DMS79 treated with DMSO at 0.1 percent for 48 hours (cell line): ENCODE data around the gene PCDHGA12.

ENCODE experiments used
- DNase-seq: peaks from one replicate; lab custom pipeline; 2025; lab: John Stamatoyannopoulos, UW

PCDHGA12 gene

DNA sequence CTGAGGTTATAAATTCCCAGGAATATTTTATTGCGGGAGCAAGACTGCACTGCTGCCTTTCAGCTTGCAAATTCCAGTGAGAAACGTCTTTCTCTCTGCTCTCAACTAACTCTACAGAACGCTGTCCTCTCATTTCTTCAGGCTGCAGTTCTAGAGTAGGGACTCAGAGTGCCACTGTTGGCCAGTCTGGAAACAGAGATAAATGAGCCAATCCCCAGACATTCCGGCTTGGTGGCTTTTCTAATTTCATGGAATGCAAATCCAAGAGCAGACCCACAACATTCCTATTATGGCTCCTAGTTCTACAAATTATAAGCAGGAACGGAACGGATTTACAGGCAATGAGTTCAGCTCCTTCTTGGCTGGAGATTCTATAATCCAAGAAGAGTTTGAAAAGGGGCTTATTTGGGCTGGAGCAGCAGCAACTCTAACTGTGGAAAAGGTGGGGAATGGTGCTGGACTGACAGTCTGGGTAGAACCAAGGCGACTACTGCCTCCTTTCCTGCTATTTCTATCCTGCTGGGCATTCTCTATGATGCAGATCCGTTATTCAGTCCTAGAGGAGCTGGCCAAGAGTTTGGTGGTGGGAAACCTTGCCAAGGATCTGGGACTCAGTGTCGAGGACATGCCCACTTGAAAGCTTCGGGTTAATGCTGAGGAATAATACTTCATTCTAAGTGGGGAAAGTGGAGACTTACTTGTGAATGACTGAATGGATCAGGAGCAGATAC lies 9.3 kb downstream of the PCDHGA12 start:
- no peak for DNase-seq

DNA sequence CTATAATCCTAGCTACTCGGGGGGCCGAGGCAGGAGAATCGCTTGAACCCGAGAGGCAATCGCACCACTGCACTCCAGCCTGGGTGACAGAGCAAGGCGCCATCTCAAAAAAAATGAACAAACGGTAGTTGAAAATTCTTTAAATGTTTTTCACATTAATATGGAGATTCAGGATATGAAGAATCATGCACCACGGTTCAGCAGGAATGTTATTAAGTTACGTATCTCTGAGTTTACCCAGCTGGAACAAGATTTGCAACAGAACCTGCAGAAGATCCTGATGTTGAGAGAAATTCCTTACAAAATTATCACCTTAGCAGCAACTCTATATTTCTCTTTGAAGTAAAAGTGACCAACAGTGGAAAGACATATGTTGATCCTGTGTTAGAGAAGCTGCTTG lies 10.0 kb downstream of the PCDHGA12 start:
- no peak for DNase-seq

DNA sequence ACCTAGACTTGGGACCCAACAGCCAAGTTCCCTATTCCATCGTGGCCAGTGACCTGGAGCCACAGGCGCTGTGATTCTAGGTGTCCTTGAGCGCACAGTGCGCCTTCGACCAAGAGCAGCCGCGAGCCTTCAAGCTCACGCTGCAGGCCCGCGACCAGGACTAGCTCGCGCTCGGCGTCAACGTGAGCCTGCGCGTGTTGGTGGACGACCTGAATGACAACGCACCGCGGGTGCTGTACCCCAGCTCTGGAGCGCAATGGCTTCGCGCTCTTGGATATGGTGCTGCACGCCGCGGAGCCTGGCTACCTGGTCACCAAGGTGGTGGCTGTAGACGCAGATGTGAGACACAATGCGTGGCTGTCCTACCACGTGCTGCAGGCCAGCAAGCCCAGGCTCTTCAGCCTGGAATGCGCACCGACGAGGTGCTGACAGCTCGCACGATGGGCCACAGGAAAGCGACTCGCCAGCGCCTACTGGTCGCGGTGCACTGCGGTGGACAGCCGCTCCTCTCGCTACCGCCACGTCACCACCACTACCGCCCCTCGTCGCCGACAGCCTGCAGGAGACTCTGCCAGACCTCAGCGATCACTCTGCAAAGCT lies 11.4 kb downstream of the PCDHGA12 start:
- no peak for DNase-seq

DNA sequence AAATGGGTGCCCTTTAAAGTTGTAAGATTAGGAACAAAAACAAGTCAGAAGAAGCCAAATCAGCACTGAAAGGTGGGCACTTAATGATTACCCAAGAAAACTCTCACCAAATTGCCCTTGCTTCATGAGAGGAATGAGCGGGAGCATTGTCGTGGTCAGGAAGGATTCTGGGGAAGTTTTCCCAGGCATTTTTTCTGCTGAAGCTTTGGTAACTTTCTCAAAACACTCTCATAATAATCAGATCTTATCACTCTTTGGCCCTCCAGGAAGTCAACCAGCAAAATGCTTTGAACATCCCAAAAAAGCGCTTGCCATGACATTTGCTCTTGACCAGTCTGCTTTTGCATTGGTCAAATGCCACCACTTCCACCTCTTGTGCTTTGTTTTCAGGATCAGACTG lies 35.0 kb downstream of the PCDHGA12 start:
- no peak for DNase-seq

DNA sequence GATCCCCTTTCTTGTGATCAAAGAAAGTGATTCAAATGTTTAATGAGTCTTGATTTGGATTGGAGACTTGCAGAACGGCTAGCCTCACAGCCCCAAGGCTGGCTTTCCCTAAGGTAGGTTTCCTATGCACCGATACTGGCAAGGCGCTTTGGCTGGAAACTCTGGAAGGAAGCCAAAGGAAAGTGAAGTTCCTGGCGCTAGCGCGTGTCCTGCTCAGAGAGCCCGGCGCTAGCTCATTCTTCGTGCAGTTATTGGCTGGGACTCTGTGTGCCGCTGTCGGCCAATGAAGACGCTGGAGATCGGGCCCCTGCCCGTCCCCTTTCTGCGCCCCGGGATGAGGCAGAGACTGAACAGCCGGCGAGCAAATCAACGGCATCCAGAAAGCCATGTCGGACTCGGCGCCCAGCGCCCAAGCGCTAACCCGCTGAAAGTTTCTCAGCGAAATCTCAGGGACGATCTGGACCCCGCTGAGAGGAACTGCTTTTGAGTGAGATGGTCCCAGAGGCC lies 45.4 kb downstream of the PCDHGA12 start, which contains the start of gene PCDHGC3:
Gene PCDHGC3 (plus strand): TSS at position 342 of the 507 bp plus-strand sequence. CDS start 151 bp downstream, at position 493.
- peak; percentile 76 for DNase-seq

DNA sequence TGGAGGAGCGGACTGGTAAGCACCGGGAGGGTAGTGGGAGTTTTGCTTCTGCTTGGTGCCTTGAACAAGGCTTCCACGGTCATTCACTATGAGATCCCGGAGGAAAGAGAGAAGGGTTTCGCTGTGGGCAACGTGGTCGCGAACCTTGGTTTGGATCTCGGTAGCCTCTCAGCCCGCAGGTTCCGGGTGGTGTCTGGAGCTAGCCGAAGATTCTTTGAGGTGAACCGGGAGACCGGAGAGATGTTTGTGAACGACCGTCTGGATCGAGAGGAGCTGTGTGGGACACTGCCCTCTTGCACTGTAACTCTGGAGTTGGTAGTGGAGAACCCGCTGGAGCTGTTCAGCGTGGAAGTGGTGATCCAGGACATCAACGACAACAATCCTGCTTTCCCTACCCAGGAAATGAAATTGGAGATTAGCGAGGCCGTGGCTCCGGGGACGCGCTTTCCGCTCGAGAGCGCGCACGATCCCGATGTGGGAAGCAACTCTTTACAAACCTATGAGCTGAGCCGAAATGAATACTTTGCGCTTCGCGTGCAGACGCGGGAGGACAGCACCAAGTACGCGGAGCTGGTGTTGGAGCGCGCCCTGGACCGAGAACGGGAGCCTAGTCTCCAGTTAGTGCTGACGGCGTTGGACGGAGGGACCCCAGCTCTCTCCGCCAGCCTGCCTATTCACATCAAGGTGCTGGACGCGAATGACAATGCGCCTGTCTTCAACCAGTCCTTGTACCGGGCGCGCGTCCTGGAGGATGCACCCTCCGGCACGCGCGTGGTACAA lies 46.0 kb downstream of the PCDHGA12 start:
- peak; percentile 20 for DNase-seq

DNA sequence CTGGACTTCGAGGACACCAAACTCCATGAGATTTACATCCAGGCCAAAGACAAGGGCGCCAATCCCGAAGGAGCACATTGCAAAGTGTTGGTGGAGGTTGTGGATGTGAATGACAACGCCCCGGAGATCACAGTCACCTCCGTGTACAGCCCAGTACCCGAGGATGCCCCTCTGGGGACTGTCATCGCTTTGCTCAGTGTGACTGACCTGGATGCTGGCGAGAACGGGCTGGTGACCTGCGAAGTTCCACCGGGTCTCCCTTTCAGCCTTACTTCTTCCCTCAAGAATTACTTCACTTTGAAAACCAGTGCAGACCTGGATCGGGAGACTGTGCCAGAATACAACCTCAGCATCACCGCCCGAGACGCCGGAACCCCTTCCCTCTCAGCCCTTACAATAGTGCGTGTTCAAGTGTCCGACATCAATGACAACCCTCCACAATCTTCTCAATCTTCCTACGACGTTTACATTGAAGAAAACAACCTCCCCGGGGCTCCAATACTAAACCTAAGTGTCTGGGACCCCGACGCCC lies 46.8 kb downstream of the PCDHGA12 start:
- DNase-seq: no peak

DNA sequence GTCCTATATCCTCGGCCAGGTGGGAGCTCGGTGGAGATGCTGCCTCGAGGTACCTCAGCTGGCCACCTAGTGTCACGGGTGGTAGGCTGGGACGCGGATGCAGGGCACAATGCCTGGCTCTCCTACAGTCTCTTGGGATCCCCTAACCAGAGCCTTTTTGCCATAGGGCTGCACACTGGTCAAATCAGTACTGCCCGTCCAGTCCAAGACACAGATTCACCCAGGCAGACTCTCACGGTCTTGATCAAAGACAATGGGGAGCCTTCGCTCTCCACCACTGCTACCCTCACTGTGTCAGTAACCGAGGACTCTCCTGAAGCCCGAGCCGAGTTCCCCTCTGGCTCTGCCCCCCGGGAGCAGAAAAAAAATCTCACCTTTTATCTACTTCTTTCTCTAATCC lies 47.5 kb downstream of the PCDHGA12 start:
- DNase-seq: no peak

DNA sequence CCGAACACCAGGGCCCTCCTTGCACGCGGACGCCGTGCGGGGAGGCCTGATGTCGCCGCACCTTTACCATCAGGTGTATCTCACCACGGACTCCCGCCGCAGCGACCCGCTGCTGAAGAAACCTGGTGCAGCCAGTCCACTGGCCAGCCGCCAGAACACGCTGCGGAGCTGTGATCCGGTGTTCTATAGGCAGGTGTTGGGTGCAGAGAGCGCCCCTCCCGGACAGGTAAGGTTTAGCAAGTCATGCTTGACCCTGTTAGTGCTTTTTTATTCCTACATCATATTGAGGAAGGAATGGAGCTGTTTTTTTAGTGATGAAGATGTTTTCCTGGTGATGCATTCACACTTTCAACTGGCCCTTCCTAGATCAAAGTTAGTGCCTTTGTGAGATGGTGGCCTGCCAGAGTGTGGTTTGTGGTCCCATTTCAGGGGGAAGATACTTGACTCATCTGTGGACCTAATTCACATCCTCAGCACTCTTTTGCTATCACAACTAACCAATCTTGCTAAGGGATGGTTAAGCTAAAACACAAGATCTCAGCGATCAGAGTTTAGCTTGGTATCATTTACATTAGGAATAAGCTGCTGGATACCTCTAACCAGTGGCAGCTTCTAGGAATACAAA lies 48.1 kb downstream of the PCDHGA12 start:
- DNase-seq: no peak

DNA sequence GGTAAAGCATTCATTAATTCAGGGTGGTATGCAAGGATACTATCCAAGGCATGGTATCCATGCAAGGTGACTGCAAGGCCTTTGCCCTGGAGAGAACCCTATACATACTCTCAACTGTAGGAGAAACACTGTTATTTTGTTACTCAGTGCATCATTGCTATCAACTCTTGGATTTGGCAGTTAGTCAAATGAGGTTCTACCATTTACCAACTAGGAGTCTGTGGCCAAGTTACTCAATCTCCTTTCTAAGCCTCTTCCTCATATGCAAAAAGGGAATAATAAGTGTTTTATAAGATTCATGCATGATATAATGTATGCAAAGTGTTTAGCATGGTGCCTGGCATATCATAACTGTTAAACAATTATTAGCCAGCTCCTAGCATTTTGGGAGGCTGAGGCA lies 49.5 kb downstream of the PCDHGA12 start:
- no peak for DNase-seq
